GM19099 (cell line): ENCODE measurements around the gene ALOX5AP.

Experiments
- POLR2A ChIP-seq: IDR thresholded peaks from 3 replicates; pipeline ENCODE4 v1.6.1; 2011; ENCODE audit warnings: low read depth; ENCODE audit not compliant: insufficient read length; ENCODE audit errors: extremely low read depth

The ALOX5AP gene

GRCh38 chr13:30710442-30710841 lies 24.9 kb upstream of the ALOX5AP start:
- TF ChIP-seq POLR2A, result no peak

GRCh38 chr13:30711375-30711774 lies 24.0 kb upstream of the ALOX5AP start:
- no peak for TF ChIP-seq POLR2A

- TF ChIP-seq POLR2A, result no peak
These were observed 23.5 kb upstream of the ALOX5AP start for GRCh38 chr13:30711837-30712236.

DNA sequence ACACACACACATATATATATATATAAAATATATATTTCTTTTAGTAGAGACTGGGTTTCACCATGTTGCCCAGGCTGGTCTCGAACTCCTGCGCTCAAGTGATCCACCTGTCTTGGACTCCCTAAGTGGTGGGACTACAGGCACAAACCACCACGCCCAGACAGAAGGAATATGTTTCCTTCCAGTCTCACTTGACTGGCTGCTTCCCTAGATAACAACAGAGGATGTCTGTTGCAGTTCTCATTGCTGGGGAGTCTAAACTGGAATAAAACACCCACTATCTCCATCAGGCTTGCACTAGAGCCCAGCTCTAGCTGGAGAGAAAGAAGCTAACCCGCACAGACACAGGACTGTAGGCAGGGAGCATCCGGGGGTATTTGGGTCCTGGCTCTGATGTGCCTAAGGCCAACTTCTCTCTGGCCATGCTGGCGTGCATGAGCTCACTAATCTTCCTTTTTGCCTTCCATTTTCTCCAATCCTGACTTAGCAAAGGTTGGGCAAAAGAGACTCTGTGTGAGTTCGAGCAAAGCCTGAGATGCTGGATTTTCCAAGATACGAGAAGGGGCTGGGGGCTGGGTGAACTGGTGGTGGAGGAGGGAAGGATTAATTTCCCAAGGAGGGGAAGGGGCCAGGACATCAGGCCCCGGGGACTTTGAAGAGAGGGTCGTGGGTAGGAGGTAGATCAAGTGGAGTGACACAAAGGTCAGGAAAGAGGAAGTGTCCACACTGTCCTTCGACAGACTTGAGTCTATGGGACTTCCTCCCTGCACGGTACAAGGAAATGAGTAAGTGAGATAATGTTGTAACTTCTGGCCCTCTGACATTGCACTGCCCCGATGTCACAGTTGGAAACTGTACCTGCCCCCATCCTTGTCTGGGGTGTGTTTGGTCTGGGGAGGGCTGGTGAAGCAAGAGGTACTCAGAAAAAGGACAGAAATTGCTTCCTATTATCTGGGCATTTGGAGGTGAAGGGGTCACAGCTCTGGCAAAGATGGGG lies 22.5 kb upstream of the ALOX5AP start:
- no peak for TF ChIP-seq POLR2A

- no peak for TF ChIP-seq POLR2A
These were observed 20.5 kb upstream of the ALOX5AP start for GRCh38 chr13:30714629-30715371.

- TF ChIP-seq POLR2A, result no peak
These were observed 20.0 kb upstream of the ALOX5AP start for GRCh38 chr13:30715372-30715756.

DNA sequence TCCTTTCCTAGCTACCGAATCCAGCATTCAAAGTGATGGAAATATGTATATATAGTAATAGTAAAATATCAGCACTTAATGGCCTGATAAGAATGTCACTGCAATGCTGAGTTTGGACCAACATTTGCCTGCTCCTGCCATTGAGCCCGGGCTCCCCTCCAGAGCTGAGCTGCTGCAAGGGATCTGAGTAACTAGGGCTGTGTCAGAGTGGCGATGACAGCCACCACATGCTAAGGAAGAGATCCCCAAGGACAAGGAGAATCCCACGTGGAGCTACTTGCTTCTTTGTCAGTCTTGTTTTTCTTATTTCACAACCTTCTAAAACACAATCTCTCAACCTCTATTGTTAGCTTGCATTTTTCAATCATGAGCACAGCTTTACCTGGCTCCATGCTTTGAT lies 19.5 kb upstream of the ALOX5AP start:
- TF ChIP-seq POLR2A, result no peak

DNA sequence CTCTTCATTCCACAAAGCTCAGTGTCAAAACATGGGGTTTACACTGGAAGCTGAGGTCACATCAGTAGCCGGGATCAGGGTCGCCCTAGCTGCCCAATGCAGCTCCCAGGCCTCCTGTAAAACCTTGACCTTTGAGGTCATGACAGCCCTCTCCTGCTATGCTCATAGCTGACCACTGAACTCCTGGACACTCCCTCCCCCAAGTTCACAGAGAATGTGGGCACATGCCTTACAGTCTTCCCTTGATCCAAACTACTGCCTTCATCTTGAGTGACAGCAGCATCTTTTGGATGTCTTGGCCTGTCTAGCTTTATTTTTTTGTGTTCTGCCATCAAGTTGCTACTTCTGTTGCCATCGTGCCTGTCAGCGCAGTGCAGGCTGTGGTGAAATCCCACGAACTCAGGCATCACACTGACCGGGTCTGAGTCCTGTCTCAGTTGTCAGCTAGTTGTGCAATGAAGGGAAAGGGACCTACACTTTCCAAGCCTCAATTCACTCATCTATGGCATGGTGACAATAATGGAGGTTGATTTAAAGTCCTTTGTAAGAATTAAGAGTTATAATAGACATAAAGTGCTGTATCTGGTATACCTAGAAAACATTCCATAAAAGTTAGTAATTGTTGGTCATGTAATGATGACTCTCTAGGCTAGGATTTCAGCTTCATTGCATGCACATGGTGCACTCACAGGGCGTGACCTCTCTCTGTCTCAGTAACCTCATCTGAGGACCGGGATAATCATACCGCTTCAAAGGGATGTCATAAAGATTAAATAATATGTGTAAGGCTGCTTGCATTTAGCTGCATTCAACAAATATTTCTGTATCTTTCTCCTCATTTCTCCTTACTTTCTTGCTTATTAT lies 16.4 kb upstream of the ALOX5AP start:
- TF ChIP-seq POLR2A, result no peak

- TF ChIP-seq POLR2A, result no peak
These were observed 15.8 kb upstream of the ALOX5AP start for GRCh38 chr13:30719525-30719914.

DNA sequence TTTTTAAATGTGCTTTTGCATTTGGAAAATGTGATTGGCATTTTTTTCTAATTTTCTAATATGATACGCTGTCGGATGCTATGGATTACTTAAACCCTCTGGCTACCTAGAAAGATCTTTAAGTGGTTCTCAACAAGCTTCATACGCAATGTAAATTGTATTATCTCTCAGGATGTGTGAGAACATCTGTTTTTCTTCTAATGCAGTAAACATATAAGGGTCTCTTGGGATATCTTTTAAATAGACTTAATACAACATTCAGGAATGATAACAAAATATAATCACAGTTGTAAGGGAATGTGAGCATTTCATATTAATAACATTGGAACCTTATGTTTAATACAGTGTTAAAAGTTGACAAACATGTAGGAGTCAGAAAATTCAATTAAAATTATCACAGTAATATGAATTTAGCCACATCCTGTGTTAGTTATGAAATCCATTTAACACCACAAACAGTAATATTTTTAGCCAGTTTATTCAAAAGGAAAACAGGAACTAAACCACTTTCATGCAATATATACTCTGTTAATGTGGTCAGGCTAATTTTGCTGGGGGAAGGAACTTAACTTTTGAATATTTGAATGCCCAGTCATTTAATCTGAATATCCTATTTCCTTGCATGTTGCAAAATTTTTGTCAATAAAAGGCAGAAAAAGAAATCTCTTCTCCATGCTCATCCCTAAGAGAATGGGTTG lies 15.0 kb upstream of the ALOX5AP start:
- TF ChIP-seq POLR2A, result no peak

DNA sequence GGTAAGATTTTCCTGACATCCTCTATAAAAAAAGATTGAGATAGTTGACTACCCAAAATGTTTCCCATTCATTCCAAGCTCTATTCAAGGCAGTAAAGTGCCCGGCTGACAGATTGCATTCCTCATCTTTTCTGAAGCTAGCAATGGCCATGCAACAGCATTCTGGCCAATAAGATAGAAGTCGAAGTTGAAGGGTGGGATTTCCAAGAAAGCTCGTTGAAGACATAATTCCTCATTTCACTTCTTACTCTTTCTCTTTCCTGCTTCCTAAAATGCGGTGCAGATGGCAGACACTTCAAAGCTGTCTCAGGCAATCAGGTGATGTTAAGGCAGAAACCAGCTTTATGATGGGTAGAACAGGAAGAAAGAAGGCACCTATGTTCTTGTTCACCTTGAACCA lies 13.4 kb upstream of the ALOX5AP start:
- no peak for TF ChIP-seq POLR2A

DNA sequence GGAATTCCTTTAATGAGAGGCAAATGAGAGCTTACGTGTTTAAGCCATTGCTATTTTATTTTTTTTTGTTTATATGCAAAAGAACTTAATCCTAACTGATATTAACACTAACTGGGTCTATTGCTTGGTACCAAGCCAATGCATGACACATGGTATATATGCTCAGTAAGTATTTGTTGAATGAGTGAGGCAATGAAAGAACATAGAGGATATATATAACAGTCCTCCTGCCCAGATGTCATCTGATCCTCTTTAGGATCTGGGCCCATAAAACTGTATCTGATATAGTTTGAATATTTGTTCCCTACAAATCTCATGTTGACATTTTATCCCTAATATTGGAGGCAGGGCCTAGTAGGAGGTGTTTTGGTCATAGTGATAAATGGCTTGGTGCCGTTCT lies 13.0 kb upstream of the ALOX5AP start:
- no peak for TF ChIP-seq POLR2A

GRCh38 chr13:30724778-30725177 lies 10.6 kb upstream of the ALOX5AP start:
- no peak for TF ChIP-seq POLR2A

DNA sequence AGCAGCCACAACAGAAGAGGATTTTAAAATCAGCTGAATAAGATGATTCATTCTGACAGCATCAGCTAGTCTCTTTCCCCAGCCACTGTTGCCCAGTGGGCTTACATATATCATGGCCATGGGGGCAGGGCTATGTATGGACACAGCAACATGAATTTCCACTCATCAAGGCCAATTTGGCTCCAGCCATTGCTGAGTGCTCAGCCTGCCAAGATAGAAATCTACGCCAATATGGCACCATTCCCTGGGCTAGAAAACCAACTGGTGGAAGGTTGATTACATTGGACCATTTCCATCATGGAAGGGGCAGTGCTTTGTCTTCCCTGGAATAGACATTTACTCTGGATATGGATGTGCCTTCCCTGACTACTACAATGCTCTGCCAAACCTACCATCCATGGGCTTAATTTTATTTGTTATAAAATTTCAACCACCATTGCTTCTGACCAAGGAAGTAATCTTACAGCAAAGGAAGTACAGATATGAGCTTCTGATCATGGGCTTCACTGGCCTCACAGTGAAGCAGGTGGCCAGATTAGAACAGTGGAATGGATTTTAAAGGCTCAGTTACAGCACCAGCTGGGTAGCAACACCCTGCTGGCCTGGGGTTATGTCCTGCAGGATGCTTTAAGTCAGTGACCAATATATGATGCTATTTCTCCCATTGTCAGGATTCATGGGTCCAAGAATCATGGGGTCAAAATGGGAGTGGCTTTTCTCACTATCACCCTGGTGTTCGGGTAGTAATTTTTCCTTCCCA lies 9.8 kb upstream of the ALOX5AP start:
- TF ChIP-seq POLR2A, result no peak
